SHP77 treated with DMSO at 0.1 percent for 48 hours (cell line): ENCODE results near the gene DTX3L.
"Not testable (repeated sequence)": the region's sequence is repeated elsewhere in the genome, so short reads cannot be mapped to it uniquely, and the experiment has no call there.

ENCODE experiments used
- DNase-seq: peaks from one replicate; lab custom pipeline; 2025; lab: John Stamatoyannopoulos, UW

The DTX3L gene

DNA sequence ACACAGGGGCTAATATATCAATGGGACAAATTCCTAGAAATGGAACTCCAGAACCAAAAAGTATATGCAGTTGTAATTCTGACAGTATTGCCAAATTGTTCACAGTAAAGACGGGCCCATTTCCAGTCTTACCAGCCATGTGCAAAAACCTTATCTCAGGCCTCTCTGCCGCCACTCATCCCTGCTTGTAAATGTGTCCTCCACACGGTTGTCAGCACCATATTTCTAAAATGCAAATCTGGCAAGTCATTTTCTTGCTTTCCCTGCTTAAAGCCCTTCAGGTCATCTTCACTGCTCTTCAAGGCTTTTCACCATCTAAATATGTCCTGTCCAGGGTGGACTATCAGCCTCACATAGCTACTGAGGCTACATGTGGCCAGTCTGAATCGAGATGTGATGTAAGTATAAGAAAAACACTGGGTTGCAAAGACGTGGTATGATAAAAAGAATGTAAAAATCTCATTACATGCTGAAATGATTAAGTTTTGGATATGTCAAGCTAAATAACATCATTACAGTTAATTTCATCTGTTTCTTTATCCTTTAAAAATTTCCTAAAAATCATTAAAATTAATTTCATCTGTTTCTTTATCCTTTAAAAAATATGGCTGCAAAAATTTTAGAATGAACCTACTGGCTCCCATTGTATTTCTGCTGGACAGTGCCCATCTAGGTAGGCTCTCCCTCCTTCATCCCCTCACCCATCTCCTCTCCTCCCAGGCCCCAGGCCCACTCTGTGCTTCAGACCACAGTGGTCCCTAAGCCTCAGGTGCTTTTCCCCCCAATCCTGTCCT lies 1.0 kb upstream of the DTX3L start:
- DNase-seq = no peak

DNA sequence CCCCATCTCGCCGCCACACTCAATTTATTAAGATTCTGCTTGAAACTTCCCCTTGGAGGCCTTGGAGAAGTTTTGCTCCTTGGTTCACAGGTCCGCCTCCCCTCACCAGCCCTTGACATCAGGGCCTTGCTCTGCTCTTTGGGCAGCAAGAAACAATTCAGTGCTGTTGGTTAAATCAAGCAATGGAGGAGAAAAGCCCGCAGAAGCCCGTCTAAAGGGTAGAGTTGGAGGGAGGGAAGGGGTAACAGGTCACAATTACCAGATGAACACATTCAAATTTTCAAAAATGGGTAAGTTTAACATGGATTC lies 467 bp upstream of the DTX3L start:
- DNase-seq = no peak

DNA sequence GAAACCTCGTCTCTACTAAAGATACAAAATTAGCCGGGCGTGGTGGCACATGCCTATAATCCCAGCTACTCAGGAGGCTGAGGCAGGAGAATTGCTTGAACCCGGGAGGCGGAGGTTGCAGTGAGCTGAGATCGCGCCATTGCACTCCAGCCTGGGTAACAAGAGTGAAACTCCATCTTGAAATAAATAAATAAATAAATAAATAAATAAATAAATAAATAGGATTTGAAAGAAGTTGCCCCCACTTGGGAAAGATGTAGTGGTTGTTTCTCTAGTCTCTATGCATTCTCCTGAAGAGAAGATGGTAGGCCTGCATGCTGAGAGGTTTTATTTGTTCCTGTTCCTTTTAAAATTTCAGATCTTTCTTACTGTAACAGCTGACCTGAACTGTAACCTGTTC lies 4.0 kb downstream of the DTX3L start:
- DNase-seq = not testable (repeated sequence)

DNA sequence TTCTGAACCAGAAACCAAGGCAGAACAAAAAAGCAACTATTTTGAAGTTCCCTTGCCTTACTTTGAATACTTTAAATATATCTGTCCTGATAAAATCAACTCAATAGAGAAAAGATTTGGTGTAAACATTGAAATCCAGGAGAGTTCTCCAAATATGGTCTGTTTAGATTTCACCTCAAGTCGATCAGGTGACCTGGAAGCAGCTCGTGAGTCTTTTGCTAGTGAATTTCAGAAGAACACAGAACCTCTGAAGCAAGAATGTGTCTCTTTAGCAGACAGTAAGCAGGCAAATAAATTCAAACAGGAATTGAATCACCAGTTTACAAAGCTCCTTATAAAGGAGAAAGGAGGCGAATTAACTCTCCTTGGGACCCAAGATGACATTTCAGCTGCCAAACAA lies 4.6 kb downstream of the DTX3L start:
- no peak for DNase-seq

DNA sequence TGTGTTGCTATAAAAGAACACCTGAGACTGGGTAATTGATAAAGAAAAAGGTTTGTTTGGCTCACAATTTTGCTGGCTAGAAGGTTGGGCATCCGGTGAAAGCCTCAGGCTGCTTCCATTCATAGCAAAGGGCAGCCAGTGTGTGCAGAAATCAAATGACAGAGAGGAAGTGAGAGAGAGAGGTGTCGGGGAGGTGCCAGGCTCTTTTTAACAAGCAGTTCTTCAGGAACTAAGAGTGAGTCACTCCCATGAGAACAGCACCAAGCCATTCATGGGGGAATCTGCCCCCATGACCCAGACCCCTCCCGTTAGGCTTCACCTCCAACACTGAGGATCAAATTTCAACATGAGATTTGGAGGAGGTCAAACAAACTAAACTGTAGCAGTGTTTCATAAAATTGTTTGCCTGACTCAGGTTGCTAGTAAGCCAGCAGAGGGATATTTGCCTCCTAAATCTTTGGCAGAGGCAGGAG lies 8.8 kb downstream of the DTX3L start:
- DNase-seq = no peak

DNA sequence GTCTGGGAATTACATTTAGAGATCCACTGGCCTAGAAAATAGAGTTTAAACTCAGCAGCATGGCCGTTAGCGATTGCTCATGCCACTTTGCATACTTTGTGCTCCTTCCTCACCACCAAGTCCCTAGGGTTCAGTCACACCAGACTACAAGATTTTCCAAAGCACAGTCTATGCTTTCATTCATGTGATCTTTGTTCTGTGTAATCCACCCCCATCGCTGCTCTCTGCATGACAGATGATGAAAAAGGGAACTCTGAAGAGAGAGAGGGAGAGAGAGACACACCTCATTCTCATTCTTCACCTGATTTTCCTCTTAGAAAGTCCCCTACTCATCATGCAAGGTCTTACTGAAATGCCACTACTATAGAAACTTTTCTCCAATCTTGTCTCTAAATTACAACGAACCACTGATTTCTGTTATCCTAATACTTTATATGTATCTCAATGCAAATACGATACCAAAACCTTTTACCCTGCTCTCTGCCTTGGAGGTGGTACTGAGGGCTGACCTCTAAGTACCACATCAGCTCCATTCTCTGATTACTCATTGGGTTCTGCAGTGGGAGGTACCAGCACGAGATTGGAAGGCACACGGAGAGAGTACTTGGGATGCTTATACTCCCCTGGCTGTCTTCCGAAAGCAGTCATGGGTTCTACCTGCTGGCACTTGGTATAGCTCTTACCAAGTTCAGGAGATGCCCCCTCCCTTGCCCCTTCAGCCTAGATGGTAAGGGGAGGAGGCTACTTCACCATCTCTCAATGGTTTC lies 12.2 kb downstream of the DTX3L start:
- no peak for DNase-seq

DNA sequence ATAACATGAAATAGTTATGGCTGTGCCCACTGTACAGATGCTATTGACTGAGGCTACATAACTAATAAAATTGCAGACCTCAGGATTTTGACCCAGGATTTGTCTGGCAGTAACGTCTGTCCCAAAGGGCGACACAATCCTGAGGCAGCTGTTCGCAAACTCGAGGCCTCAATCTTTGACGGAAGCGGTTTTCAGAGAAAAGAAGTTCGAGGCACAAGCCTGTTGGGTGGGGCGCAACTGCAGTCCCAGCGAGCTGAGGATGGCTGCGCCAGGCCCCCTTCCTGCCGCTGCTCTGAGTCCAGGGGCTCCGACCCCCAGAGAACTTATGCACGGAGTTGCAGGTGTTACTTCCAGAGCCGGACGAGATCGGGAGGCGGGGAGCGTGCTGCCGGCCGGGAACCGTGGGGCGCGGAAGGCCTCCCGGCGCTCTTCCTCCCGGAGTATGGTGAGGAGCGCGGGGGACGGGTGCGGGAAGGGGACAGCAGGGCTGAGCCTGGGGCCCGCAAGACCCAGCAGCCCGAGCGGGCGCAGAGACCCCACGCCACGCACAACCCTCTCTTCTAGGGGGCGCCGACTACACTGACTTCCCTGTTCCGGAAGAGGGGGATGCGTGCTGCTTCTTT lies 13.4 kb downstream of the DTX3L start, which contains the start of gene PARP15:
Gene PARP15 (plus strand): TSS at position 242 of the 623 bp plus-strand sequence. CDS start 18 bp downstream, at position 260.
- DNase-seq = no peak

DNA sequence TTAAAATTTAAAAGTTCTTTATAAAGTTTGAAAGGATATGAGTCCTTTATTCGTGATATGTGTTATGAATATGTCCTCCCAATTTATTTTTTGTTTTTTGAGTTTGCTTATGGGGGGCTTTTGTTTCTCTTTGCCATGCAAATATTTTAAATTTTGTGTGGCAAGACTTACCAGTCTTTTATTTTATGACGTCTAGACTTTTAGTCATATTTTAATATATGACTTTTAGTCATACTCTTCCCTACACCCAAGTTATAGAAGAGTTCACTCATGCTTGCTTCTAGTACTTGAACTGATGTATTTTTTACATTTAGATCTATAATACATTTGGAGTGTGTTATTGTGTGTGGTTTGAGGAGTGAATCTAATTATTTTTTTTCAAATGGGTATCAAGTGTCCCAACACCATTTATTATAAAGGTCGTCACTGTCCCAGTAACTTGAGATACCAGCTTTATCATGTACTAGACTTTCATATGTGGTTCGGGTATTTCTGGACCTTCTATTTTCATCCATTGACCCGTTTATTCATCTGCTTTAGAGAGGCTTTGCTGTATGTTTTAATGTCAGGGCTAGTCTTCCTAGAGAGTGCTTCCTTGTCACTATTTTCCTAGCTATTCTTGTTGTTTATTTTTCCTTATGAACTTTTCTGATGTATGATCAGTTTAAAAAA lies 14.1 kb downstream of the DTX3L start:
- no peak for DNase-seq

DNA sequence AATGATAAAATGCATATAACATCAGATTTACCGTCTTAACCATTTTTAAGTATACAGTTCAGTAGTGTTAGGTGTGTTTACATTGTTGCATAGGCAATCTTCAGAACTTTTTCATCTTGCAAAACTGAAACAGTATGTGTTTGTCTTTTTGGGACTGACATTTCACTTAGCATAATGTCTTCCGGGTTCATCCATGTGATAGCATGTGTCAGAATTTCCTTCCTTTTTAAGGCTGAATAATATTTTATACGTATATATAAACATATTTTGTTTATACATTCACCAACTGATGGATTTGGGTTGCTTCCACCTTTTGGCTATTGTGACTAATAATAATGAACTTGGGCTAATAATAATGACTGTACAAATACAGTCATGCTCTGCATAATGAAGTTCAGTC lies 16.3 kb downstream of the DTX3L start:
- DNase-seq = no peak

DNA sequence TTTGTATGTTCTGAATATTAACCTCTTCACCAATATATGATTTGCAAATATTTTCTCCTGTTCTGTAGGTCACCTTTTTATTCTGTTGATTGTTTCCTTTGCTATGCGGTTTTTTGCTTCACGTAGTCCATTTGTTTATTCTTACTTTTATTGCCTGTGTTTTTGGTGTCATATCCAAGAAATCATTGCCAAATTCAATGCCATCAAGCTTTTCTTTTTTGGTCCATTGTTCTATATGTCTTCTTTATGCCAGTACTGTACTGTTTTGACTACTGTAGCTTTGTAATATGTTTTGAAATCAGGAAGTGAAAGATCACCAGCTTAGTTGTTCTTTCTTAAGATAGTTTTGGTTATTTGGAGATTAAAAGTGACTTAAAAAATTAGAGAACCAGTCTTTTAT lies 17.5 kb downstream of the DTX3L start:
- no peak for DNase-seq

DNA sequence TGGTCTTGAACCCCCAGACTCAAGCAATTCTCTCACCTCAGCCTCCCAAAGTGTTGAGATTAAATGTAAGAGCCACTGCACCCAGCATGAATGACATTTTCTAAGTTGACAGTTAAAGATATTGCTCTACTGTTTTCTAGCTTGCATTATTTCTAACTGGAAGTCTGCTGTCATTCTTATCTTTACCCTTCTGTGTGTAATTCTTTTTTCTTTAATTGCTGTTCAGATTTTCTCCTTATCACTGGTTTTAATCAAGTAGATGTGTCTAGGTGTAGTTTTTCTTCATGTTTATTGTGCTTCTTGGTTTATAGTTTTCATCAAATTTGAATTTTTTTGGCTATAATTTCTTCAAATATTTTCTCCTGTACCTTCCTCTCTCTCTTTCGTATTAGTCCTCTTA lies 18.3 kb downstream of the DTX3L start:
- DNase-seq = no peak

DNA sequence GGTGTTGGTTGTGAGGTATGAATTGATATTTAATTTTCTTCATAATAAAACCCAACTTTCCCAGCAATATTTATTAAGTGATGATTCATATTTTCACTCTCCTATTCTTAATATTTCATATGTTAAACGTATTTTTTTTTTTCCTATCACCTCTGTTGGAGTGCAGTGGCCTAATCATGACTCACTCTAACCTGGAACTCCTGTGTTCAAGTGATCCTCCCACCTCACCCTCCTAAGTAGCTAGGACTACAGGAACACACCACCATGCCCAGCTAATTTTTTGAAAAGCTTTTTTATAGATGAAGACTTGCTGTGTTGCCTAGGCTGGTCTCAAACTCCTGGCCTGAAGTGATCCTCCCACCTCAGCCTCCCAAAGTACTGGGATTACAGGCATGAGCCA lies 22.0 kb downstream of the DTX3L start:
- DNase-seq = no peak

DNA sequence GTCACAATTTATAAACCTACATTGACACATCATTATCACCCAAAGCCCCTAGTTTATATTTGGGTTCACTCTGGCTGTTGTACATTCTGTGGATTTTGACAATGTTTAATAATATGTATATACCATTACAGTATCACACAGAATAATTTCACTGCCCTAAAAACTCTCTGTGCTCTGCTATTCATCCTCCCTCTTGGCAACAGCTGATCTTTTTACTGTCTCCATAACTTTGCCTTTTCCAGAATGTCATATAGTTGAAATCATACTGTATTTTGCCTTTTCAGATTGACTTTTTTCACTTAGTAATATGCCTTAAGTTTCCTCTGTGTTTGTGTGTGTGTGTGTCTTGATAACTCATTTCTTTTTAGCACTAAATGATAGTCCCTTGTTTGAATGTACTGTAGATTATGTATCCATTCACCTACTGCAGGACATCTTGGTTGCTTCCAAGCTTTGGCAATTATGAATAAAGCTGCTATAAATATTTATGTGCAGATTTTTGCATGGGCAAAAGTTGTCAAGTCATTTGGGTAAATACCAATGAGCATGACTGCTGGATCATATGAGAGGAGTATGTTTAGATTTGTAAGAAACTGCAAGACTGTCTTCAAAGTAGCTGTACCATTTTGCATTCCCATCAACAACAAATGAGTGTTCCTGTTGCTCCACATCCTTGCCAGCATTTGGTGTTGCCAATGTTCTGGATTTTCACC lies 22.8 kb downstream of the DTX3L start:
- no peak for DNase-seq

DNA sequence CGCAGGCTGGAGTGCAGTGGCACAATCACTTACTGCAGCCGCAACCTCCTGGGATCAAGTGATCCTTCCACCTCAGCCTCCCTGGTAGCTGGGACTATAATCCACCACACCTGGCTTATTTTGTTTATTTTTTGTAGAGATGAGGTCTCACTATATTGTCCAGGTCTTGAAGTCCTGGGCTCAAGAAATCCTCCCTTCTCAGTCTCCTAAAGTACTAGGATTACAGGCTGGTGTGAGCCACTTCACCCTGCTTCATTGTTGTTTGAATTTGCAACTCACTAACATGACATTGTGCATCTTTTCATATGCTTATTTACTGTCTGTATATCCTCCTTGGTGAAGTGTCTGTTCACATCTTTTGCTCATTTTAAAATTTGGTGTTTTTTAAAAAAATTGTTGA lies 23.4 kb downstream of the DTX3L start:
- DNase-seq = no peak

DNA sequence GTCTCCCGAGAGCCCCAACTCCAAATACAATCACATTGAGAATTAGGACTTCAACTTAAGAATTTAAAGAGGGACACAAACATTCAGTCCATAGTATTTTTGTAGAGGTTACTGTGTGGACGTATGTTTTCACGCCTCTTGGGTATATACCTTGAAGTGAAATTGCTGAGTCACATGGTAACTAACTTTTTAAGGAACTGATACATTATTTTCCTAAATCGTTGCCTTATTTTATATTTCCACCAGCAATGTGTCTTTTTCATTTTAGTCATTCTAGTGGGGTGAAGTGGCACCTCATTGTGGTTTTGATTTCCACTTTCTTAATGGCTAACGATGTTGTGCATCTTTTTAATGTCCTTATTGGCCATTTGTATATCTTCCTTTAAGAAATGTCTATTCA lies 25.2 kb downstream of the DTX3L start:
- no peak for DNase-seq

DNA sequence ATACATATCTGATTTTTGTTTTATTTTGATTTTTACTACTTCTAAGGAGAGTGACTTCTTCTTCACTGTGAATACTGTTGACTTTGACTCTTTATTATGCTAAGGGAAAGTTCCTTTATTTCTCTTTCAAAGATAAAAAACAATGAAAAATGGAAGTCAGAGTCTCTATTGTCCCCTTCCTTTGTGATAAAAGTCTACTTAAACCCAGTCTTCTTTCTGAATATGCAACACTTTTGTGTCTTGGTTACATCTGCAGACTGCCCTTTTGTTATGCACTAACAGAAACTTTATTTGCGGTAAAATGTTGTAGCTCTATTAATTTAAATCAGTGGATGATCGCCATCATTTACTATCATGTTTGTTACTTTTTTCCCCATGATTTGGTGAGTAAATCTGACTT lies 26.5 kb downstream of the DTX3L start:
- no peak for DNase-seq

DNA sequence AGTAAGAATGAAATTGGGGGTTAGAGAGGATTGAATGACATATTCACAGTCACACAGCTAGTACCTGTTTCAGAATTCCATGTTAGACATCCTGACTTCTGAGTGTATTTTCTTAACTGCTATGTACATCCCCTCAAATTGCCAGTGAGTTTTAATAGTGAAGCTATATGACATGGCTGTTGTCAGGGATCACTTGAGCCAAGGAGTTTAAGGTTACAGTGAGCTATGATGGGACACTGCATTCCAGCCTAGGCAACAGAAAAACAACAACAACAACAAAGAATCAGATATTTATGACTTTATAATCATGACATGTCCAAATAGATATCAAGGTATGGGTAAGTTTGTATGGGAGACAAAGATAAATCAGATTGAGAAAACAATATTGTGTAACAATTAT lies 29.9 kb downstream of the DTX3L start:
- DNase-seq = no peak

DNA sequence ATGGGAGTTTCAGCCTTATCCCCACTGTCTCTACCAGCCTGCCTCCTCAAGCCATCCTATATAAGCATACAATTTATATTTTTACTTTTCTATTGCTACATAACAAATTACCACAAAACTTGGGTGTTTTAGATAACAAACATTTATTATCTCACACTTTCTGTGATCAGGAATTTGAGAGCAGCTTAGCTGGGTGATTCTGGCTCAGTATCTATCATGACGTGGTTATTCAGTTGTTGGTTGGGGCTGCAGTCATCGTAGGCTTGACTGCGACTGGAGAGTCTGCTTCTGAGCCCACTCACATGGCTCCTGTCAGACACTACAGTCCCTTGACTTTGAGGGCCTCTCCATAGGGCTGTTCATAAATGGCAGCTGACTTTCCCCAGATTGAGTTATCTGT lies 34.0 kb downstream of the DTX3L start:
- DNase-seq = no peak

DNA sequence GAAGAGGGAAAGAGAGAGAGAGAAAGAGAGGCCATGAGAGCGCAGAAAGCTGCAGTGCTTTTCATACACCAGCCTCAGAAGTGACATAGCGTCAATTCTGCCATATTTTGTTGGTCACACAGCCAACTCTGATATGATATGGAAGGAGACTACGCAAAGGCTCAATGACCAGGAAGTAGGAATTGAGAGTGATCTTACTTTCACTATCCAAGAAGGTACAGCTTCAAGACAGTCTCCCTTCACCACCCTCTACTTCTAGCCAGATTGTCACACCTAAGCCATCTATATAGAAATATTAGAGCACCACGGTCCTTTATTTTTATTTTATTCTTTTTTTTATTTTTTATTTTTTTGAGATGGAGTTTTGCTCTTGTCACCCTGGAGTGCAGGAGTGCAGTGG lies 34.4 kb downstream of the DTX3L start:
- DNase-seq = no peak

DNA sequence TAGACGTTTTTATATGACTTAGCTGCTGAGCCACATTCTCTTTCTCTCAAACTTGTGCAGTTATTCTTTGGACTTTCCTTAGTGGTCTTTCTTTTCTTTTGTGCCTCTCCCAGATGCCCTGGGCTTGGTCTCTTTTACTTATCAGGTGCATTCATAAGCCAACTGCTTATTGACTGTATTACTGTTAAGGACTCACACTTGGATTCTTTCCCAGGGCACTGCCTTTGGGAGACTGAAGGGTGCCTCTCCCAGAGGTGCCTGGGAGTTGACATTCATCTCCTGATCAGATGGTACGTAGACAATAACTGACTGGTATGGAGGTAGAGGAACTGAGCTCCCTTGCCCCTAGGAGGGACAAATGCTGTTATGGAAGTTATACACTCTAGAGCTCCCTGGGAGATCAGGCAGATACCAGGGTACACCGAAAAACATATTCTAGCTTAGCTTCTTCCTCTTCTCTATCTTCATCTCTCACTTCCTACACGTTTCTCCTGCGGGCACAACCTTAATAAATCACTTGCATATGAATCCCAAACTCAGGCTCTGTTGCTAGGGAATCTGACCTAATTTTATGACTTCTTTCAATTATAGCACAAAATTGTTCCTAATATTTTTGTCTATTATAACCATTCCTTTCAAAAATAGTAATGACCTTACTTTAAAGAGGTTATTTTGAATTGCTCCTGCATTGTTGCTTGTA lies 38.0 kb downstream of the DTX3L start:
- no peak for DNase-seq

DNA sequence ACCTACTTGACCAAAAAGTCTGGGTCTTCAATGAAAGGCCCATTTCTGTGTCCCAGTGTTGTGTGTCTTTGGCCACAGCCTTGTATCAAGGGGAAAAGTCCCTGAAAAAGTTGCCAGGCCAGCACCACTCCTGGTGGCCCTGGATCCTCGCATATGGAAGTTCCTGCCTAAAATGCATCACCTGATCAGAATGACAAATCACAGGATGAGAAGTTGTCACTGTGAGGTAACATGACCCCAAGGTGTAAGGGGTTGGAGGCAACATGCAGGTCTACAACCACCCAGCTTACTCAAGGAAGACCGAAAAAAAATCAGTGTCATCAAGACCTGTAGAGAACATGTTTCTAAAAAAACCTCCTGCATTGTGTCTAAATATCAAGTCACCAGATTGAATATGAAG lies 38.9 kb downstream of the DTX3L start:
- no peak for DNase-seq
